Measurements from ENCODE around the gene TMC5.
"Not testable (repeated sequence)": the region's sequence is repeated elsewhere in the genome, so short reads cannot be mapped to it uniquely, and the experiment has no call there.

The TMC5 gene, protein sequence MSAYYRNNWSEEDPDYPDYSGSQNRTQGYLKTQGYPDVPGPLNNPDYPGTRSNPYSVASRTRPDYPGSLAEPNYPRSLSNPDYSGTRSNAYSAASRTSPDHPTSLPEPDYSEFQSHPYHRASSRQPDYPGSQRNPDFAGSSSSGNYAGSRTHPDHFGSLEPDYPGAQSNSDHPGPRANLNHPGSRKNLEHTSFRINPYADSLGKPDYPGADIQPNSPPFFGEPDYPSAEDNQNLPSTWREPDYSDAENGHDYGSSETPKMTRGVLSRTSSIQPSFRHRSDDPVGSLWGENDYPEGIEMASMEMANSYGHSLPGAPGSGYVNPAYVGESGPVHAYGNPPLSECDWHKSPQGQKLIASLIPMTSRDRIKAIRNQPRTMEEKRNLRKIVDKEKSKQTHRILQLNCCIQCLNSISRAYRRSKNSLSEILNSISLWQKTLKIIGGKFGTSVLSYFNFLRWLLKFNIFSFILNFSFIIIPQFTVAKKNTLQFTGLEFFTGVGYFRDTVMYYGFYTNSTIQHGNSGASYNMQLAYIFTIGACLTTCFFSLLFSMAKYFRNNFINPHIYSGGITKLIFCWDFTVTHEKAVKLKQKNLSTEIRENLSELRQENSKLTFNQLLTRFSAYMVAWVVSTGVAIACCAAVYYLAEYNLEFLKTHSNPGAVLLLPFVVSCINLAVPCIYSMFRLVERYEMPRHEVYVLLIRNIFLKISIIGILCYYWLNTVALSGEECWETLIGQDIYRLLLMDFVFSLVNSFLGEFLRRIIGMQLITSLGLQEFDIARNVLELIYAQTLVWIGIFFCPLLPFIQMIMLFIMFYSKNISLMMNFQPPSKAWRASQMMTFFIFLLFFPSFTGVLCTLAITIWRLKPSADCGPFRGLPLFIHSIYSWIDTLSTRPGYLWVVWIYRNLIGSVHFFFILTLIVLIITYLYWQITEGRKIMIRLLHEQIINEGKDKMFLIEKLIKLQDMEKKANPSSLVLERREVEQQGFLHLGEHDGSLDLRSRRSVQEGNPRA

DNA sequence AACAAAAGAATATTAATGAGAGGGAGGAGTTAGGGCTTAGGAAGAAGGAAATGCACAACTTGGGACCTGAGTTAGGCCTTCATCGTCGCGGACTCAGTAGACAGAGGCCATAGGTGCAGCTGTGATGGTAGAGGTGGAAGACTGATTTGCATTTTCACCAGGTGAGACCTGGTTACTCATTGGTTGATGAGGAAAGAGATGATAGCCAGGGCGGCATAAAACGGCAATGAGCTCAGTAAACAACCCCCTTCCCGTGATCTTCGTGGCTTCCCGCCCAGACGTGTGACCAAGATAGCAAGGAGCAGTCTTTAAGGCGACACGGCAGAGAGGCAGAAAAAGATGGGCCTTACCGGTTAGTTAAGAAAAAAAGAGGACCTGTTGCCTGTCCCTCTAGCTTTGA lies at the start of gene TMC5:
Gene TMC5 (plus strand): TSS at position 244 of the 400 bp plus-strand sequence. CDS start 22,156 bp downstream, outside the sequence.
- no peak for DNase-seq

DNA sequence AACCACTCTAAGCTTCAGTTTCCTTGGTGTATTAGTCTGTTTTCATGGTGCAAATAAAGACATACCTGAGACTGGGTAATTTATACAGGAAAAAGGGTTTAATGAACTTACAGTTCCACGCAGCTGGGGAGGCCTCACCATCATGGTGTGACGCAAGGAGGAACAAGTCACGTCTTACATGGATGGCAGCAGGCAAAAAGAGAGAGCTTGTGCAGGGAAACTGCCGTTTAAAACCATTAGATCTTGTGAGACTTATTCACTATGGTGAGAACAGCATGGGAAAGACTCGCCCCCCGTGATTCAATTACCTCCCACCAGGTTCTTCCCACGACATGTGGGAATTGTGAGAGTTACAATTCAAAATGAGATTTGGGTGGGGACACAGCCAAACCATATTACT lies 45.1 kb upstream of the TMC5 start:
- DNase-seq, result not testable (repeated sequence)

DNA sequence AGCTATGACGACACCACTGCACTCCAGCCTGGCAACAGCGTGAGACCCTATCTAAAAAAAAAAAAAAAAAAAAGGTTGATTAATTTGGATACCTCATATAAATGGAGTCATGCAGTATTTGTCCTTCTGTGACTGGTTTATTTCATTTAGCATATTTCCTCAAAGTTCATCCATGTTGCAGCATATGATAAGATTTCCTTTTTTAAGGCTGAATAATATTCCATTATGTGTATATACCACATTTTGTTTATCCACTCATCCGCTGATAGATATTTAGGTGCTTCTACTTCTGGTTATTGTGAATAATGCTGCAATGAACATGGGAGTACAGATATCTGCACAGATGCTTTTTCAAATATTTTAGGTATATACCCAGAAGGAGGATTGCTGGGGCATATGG lies 43.3 kb upstream of the TMC5 start:
- DNase-seq, result no peak

DNA sequence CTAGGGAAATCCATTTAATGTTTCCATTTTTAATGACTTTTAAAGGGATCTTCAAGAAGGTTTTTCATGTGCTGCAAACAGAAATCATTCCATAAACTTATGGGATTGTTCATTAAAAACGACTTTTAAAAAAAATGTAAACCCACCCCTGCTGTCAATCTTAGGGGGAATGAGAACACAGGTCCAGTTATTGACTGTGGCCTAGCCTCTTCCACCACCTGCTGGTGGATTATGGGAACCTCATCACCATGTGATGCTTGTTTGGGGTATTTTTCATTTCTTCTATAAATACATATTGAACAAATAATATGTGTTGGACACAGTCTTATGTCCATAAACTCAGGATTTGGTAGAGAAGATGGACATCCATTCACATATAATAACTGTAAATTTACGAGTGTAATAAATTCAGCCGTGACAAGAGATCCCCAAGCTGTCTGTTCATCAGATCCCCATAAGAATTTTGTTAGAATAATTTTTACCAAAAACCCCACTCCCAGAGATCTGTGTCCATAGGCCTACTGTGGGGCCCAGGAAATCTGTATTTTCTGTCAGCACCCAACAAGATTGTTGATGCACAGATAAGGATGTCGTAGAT lies 42.0 kb upstream of the TMC5 start:
- DNase-seq, result peak; percentile 26

DNA sequence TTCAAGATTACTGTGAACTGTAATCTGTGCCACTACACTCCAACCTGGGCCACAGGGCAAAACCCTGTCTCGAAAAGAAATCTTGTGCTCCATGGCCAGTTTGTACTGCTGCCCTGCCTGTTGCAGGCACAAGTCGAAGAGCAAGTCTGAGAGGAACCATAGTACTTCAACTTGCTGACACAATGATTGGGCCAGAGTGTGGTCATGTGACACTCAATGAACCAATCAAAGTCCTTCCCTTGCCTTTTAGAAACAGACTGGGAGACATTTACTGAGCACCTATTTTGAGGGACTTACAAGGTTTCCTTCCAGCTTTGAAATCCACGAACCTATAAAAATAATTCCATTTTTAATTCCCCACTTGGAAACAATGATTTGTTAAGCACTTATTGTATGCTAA lies 39.8 kb upstream of the TMC5 start:
- DNase-seq, result no peak

DNA sequence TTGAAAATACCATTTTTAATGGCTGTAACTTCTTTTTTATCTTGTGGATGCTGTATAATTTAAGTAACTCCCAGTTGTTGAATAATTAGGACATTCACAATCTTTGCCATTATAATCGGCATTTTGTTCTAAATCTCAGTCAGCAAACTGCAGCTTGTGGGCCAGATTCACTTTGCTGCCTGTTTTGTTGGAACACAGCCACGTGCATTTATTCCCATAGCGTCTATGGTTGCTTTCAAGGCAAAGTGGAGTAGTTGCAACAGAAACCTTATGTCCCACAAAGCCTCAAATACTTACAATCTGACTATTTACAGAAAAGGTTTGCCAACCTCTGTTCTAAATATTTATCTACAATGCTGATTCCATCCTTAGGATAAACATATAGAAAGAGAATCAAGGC lies 39.2 kb upstream of the TMC5 start:
- no peak for DNase-seq

DNA sequence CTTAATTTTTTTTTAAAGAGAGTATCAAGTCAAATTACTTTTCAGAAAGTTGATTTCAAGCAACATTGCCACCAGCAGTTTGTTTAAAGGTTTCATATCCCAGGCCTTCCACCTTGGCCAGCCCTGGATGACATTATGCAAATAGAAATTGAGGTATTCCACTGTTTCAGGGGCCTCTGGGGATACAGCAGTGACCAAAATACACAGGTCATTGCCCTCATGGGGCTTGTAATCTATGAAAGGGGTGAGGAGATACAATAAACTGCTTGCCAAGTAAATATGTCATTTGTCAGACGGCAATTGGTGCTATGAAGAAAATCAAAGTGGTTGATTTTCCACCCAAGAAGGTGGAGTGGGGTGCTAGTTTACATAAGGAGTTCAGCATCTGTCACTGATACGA lies 37.8 kb upstream of the TMC5 start:
- no peak for DNase-seq

DNA sequence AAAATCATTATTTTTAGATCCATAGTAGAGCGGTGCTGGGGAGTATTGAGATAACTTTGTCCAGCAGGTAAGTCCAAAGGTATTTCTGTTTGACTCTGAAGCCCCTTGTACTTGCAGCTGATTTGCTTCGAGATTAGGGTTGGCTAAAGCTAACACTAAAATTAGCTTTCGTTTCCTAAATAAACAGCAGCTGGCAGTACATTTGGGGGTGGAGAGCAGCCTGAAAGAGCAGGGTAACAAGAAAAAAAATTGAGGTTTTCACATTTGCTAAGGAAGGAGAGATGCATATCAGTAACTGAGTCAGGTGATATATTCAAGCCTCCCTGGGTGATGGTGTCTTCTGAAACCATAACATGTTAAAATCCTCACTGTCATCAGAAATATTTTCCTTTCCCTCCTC lies 37.4 kb upstream of the TMC5 start:
- DNase-seq, result no peak

DNA sequence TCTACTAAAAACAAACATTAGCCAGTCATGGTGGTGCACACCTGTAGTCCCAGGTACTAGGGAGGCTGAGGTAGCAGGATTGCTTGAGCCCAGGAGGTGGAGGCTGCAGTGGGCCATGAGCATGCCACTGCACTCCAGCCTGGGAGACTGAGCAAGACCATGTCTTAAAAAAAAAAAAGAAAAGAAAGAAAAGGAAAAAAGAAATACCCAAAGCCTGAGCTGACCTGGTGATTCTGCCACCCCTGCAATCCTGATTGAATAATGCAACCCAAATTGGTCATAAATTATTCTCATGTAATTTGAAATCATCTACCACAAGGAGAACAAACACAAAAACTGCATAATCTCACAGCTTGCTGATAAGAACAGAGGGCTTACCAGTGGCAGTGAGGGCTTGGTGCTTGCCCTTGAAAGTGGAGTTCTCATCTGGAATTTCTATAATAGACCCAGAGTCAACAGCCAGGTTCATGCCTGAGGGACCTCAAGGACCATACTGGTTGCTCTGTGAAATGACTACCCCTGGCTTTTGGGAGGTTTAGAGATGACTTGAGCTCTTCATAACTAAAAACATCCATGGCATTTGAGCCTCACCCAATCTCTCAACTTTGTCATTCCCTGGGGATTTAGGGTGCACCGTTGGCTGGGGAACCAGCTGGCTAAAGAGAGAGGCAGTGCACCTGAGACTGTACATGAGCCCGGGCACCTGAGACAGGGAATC lies 35.4 kb upstream of the TMC5 start:
- DNase-seq, result no peak

DNA sequence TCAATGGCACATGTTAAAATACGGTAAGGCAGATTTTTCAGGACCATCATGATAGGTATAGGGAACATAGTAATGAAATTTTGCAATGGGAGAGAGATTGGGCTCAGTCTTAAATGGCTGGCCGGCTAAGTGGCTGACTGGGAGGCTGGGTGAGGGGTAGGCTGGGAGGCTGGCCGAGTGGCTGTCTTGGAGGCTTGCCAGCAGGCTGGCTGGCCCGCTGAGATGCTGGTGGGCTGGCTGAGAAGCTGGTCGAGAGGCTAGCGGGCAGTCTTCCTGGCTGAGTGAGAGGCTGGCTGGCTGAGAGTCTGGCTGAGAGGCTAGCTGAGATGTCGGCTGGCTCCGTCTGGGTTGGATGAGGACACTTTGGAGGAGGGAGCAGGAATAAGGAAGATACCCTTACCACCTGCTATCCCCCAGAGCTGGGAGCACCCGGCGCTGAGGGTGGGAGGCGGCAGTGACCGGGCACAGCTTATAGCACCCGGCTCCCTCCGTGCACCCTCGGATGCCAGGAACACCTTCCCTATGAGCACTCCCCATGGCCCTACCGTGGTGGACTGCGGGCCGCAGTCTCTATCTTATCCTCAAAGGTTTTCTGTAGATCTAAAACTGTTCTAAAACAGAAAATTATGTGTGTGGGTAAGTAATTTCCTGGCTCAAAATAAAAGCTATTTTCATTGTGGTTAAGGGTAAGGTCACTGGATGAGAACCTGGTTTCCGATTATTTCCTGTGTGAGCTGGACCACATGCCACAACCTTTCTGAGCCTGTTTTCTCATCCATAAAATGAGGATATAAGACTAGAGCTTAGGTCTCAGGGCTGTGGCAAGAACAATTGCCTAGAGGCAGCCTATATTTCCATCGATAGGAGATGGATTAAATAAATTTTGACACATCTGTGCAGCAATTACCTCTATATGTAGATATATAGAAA lies 34.5 kb upstream of the TMC5 start:
- DNase-seq, result no peak

DNA sequence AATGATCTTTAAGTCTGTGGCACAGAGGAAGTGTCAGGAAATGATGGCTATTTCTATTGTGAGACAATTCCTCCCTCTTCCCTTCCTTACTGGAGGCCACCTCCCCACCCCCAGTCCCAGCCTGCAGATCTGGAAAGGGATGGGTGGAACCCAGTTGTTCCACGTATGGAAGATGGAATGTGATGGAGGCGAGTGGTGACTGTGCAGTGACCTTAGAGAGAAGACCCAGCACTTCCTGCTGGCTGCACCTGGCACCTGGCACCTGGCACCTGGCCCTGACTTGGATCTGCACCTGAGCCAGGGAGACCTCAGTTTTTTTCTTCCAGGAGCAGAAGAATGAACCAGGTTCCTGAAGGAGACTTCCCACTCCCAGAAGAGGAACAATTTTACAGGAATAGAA lies 33.0 kb upstream of the TMC5 start:
- no peak for DNase-seq

DNA sequence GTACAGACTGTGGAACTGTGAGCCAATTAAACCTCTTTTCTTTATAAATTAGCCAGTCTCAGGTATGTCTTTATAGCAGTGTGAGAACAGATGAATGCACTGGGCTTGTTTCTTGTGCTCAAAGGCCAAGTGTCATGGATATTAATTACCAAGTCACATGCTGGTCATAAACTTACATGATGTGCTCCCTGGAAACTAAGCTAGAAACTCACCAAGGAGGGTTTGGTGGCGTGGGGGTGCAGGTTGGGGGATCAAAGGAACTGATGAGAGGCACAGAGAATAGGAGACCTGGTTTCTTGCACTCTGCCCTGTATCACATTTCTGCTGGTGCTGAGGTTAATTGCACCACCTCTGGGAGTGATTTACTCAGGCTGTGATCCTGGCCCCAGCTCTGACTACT lies 31.2 kb upstream of the TMC5 start:
- no peak for DNase-seq

DNA sequence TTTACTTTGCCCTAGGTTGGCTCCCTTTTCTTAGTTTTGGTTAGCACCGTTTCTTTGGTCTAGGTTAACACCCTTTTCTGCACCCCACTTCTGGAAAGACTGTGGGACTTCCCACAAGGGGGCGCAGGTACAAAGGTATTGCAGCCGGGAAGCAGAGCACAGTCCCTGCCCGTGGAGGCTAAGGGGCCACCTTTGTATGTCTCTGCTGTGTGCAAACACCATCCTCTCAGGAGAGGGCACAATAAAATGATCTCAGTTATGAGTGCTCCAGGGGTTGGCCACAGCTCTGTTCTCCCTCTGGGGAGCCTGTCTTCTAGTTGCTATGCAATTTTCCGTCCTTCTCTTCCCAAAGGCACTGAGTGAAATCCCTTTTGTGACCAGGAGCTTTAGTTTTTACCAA lies 28.4 kb upstream of the TMC5 start:
- DNase-seq, result peak; percentile 42

DNA sequence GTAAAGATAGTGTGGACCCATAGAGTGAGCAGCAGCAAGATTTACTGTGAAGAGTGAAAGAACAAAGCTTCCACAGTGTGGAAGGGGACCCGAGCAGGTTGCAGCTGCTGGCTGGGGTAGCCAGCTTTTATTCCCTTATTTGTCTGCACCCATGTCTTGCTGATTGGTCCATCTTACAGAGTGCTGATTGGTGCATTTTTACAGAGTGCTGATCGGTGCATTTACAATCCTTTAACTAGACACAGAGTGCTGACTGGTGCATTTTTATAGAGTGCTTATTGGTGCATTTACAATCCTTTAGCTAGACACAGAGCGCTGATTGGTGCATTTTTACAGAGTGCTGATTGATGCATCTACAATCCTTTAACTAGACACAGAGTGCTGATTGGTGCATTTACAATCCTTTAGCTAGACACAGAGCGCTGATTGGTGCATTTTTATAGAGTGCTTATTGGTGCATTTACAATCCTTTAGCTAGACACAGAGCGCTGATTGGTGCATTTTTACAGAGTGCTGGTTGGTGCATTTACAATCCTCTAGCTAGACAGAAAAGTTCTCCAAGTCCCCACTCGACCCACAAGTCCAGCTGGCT lies 26.4 kb upstream of the TMC5 start:
- not testable (repeated sequence) for DNase-seq

DNA sequence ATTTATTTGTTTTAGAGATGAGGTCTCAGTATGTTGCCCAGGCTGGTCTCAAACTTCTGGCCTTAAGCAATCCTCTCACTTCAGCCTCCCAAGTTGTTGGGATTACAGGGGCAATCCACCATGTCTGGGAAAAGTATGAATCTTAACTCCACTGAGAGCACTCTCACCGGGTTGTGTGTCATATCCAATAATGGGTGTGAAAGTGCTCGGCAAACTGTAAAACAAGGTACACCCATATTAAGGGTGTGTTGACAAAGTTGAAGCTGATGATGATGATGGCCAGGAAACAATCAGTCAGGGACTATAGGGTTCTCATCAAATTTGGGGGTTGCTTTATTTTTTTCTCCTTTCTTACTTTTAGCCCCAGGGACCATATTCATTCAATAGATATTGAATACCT lies 25.3 kb upstream of the TMC5 start:
- no peak for DNase-seq

DNA sequence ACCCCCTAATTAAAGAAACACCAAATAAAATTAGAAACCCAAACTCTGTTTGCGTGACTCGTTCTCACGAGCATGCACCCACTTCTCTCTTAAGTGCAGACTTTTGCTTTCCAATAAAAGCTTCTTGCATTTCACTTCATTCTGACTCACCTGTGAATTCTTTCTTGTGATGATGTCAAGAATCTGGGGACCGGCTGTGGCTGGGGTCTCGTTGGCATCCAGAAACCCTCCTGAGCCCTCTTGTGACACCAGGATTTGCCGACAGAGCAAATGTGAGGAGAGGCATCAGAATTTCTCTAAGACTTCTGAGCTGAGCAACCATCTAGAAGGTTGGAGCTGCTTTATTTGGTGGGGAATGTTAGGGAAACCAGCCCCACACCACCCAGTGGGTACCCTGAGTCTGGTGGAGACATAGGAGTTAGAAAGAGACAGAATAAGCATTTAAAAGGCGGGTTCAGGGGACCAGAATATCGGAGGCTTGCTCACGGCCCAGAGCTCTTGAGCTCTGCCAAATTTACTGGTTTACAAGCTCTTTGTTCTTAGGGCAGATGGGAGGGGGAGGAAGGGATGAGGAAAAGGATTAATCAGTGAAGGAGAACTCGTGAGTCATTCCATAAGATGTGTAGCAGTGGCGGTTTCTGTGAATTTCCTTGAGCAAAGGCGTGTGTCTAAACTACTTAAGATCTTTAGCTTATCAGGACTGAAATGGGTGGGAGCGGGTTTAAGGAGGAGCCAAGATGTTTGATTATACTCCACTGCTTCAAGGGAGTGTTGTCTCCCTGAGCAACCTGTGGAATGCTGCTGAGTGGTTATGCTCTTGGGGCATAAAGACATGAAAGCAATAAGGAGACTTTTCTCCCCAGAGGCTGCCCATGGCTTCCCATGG lies 24.2 kb upstream of the TMC5 start:
- no peak for DNase-seq

DNA sequence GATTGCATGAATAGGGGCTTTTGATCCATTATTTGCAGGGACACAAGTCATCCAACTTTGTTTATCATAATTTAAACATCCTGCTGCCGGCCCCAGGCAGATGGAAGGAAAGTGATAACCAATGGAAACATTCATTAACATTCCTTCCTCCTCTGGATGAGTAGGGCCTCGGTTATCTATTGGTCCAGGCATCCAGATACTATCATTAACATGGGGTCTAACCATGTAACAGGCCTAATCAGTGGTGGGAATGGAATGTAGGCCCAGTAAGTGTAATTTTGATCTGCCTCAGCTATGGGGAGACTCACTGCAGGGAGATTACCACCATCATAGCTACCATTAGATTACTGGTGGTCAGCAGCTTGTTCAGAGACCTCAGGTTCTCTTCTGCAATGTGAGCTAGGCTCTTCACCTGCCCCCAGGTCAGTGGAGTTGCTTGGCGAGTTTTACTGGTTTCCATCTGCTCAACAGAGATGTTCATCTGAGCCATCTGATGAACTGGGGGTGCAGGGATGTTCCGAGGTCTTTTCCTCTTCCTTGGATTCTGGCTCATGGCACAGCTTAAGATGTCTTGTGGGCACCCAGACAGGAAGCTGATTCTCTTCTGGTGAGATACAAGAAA lies 21.9 kb upstream of the TMC5 start:
- DNase-seq, result not testable (repeated sequence)

DNA sequence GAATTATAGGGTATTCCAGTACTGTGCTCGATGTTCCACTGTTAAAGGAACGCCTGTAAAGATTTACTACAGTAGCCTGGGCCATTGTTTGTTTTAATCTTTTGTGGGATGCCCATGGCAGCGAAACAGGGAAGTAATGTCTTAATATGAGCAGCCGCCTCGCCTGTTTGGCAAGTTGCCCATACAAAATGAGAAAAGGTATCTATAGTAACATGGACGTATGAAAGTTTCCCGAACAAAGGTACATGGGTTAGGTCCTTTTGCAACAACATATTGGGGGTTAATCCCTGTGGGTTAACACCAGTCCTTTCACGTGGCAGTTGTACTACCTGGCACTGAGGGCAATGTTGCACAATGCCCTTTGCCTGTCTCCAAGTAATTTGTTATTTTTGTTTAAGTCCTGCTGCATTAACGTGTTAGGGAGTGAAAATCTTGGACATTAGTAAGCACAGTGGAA lies 21.1 kb upstream of the TMC5 start:
- DNase-seq, result no peak

DNA sequence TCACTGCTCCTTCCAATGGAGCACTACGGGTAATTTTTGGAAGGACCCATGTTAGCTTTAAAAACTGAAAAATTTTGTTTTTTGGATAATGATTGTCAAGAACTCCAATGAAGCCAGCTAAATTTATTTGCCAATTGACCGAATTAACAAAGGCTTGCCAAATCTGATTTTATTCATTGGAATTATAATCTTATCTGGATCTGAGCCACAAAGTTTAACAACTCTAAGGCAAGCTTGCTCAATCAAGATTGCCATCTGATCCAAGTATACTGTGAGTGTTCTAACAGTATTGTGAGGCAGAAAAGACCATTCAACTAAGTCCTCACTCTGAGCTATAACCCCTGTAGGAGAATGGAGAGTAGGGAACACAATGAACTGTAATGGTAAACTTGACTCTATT lies 20.3 kb upstream of the TMC5 start:
- DNase-seq, result not testable (repeated sequence)

DNA sequence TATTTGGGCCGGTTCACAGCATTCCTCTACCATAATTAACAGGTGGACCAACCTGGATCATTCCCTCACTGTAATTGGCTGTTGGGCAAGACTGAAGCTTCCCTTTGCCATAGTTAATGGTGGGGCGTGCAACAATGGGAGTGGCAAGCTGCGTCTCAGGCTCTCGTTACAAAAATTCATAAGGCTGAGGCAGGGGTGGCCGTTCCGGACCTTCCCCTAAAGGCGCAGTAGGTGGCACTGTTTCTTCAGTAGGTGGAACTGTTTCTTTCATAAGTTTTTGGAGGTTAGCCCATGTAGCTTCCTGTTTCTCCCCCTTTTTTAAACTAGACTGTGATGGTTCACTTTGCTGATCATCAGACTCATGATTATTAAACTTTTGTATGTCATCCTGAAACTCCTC lies 17.0 kb upstream of the TMC5 start:
- DNase-seq, result no peak
